Fibroblast of skin of right biceps (primary cell): Measurements from ENCODE around the gene VTI1A.
A peak's percentile ranks its signal among the peaks of the same experiment; 100 is the strongest.
"Not testable (repeated sequence)": the region's sequence is repeated elsewhere in the genome, so short reads cannot be mapped to it uniquely, and the experiment has no call there.

Experiments used
- DNase-seq: peaks from one replicate; pipeline ENCODE4 v3.0.0-alpha.2; 2013

The VTI1A gene

DNA sequence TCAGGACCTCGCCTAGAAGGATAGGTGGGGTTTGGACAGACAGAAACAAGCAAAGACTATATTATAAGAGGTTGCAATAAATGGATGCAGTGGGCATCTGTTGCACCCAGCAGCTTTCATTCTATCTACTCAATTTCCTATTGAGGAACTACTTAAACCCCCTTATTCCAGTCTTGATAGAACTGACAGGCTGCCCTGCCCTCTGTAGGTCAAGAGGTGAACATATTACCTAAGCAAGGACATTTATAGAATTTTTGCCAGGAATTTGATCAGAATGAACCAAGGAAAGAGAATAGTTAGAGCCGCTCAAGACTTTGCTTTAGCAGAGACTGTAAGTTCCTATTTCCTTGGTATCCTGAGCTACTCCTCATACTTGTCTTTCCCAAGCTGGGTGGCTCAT, 9.5 kb downstream of the VTI1A start:
- no peak for DNase-seq

GRCh38 chr10:112460366-112460765, 13.4 kb downstream of the VTI1A start:
- no peak for DNase-seq

DNA sequence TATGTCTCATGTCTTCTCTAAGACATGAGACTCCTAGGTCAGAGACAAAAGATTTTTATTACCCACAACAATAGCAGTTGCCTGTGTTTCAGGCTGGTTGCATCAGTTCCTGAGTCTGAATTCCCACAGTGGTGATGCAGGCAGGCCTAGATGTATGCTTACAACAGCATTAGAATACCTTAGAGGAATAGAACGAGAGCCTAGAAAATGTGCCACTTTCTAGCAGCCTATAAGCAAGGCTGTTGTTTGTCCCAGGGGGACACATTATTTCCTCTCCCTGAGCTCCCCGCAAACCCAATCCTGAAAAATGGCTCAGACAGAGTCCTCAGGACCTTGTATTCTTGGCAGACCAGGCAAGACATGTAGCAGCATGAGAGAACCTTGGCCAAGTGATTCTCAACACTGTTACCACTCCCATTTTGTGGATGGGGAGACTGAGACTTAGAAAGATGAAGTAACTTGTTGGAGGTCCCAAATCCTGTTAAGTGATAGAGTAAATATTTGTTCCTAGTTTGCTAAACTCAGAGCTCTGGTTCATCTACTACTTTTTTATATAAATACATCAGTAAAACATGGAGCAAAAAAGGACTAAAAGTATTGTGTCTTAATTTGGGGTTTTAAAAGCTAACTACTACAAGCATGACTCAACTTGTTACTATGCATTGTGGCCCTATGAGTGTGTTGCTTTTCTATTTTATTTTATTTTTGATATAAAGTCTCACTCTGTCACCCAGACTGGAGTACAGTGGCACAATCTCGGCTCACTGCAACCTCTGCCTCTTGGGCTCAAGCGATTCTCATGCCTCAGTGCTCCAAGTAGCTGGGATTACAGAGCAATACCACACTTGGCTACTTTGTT, 14.2 kb downstream of the VTI1A start:
- peak; percentile 90 for DNase-seq

- DNase-seq = not testable (repeated sequence)
Observed at GRCh38 chr10:112464074-112464473, 17.1 kb downstream of the VTI1A start.

DNA sequence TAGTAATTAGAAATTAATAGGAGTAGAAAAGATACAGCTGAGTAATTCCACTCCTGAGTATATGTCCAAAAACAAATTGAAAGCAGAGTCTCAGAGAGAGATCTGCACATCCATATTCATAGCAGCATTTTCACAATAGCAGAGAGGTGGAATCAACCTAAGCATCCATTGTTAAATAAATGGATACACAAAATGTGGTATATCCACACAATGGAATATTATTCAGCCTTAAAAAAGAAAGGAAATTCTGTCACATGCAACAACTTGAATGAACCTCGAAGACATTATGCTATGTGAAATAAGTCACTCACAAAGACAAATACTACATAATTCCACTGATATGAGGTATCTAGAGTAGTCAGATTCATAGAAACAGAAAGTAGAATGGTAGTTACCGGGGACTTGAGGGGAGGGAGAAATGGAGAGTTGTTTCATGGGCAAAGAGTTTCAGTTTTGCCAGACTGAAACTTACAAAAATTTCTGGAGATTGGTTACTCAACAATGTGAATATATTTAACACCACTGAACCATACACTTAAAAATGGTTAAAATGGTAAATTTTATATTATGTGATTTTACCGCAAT, 18.4 kb downstream of the VTI1A start:
- no peak for DNase-seq

DNA sequence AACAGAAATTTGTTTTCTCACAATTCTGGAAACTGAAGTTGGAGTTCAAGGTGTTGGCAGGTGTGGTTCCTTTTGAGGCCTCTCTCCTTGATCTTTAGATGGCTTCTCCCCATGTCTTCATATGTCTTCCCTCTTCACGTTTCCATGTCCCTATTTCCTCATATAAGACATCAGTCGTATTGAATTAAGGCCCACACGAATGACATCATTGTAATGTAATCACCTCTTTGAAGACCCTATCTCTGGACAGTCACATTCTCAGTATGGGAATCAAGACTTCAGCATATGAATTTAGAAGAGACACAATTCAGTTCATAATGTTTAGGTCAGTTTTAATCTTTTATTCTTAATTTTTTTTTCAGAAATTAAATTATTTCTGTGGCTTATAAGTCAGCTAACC, 19.8 kb downstream of the VTI1A start:
- DNase-seq = no peak

DNA sequence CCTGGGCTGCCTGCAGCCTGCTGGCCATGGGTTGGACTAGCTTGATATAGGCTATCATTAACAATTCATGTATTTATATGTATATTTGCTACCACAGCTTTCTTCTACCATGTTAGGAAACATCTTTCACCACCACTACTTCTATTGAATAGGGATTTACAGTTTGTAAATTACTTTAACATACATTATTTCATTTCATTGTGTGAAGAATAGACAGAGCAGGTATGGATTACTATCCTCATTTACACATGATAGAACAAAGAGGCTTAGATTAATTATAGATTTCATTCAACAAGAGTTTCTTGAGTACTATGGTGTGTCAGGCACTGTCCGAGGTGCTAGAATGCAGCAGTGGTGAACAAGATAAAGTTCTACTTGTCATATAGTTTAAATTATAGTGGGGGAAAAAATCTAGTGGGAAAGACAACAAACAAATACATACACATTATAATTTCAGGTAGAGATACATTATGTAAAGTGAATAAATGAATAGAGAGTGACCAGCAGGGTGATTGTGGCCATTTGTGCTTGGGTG, 20.6 kb downstream of the VTI1A start:
- DNase-seq = no peak

- peak; percentile 49 for DNase-seq
Observed at GRCh38 chr10:112471878-112472487, 25.0 kb downstream of the VTI1A start.

DNA sequence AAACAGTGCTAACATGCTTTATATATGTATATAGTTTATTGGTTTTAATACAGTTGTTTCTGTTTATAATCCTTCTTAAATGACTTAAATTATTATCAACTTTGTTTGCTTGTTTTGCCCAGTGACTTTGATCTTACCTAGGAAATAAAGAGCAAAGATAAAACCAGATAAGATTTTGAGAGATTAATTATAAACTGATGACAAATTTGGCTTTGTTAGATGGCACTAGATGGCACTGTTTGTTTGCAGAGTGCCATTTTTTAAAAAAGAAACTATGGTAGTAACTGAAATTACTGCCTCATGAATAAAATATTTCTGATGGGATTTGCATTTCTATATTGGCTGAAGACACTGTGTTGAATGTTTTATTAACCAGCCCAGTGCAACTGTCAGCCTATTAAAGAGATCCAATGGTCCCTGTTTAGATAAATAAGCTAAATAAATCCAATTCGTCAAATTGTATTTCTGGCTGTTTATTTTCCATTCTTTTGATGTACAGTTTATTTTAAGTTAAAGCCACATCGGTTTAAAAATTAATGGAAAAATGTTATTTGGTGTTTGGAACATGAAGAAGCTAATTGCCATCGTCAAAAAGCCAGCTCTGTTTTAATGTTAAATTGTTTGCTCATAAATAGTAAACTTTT, 28.7 kb downstream of the VTI1A start:
- DNase-seq = peak; percentile 30

DNA sequence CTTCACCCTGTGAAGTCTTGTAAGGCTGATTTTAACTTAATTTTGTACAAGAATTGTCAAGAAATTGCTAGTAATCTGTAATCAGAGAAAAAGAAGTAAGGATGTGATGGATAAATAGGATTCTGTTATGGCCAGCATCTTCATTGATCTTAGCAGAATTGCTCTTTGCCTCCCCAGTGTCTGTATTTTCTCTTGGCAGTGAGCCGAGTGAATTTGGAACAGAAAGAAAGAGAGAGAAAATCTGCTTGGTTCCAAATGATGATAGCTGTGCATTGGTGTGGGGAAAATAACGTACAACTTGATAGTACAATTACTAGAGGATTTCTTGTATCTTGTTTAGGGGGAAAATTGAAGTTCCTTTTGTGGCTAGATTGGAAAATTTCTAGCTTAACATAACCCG, 34.6 kb downstream of the VTI1A start:
- no peak for DNase-seq

GRCh38 chr10:112484399-112484798, 37.4 kb downstream of the VTI1A start:
- no peak for DNase-seq

- no peak for DNase-seq
Observed at GRCh38 chr10:112487964-112488363, 40.9 kb downstream of the VTI1A start.

DNA sequence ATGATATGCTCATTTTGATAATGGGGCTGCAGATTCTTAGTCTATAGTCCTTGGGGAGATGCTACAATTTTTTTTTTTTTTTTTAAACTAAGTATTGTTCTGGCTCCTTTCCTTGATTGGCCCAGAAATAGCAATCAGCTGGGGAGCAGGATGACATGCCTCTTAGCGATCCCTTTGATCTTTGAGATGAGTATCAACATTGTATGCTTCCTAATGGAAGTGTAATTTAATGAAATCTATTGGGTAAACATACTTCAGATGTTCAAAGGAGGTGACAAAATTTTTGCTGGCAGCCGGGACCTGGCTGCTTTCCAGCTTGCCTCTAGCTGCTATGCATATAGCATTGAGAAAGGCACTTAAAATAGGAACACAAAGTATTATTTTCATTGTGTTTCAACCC, 43.5 kb downstream of the VTI1A start:
- peak; percentile 39 for DNase-seq

GRCh38 chr10:112491144-112491543, 44.1 kb downstream of the VTI1A start:
- DNase-seq = peak; percentile 42

- DNase-seq = no peak
Observed at GRCh38 chr10:112492736-112493135, 45.7 kb downstream of the VTI1A start.

DNA sequence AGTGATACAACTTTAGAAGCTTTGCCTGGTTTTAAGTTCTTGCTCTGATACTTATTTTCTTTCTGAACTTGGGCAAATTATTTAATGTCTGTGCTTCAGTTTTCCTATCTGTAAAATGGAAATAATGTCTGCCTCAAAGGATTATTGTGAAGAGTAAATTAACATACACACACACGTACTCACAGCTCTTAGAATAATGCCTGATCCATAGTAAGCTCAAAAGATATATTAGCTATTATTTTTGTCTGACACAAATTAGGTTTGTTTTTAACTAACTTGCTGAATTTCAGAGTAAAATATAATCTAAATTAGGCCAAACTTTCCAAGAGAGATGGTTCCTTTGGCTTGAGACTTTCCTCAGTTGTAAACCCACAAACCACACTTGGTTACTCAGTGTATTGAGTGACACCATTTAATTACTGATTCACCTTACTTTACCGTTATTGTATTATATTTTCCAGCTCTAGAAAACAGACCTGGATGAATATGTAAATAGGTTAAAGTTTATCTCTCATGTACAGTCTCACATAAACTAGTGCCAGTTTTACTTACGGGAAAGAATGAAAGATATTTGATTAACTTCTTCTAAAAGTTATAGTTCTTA, 50.4 kb downstream of the VTI1A start:
- no peak for DNase-seq

GRCh38 chr10:112498806-112499205, 51.8 kb downstream of the VTI1A start:
- no peak for DNase-seq

DNA sequence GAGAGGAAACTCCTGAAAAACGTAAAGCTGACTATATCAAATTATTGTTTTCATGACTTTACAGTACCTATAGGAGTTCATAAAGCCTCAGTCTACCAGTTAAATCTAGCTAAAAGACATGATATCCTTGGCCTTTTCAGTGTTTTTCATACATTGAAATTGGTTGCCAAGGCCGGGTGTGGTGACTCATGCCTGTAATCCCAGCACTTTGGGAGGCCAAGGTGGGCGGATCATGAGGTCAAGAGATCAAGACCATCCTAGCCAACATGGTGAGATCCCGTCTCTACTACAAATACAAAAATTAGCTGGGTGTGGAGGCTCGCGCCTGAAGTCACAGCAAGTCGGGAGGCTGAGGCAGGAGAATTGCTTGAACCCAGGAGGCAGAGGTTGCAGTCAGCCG, 53.0 kb downstream of the VTI1A start:
- not testable (repeated sequence) for DNase-seq

GRCh38 chr10:112502536-112502935, 55.5 kb downstream of the VTI1A start:
- DNase-seq = no peak

DNA sequence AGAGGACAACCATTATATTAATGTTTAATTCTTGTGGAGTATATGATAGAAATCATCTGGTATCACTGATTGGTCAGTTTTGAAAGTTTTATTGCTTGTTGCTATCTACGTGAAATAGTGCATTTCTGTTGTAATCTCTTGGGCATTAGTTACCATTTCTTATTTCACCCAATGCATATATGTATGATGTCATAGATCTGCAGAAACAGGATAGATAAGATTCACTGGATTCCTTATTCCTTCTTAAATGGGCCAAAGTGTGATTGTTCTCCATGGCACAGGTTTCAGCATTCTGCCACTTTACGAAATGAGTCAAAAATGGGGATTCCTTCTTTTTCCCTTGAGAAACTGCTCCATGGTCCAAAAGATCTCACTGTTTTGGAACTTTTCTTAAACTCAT, 56.6 kb downstream of the VTI1A start:
- no peak for DNase-seq

DNA sequence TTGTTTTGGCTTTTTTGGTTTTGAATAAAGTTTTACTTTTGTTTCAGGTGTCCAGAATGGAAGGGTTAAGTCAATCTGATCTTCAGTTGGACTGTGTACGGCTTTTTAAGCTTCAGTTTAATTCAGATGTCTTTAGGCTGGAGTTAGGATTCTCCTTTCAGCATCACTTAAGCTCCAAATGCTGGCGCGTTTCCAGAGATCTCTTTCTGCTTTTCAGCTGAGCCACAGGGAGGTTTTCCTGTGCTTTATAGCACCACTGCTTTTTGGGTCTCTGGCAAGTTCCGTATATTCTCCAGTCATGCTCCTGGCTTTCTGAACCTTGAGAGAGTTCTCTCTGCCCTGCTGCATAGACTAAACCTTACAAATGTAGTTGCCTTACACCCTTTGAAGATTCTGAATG, 60.0 kb downstream of the VTI1A start:
- no peak for DNase-seq

DNA sequence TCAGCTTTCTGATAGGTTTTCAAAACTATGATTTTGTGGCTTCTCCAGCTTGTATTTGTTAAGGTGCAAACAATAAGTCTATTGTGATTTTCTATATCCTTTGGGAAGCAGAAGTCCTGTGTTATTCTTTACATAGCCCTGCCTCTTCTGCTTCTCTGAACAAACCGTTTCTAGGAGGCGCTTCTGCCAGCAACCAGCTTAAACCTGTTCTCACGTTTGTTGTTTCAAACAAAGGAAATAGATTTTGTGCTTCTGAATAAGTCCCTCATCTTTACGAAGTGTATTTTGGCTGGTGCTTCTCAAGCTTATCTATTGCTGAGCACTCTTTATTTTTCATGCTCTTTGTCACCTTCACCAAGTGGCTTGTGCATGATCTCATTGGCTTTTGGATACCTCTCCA, 61.0 kb downstream of the VTI1A start:
- DNase-seq = no peak
